ENCODE results near the gene YBX1.

- TF ChIP-seq, protein P1, sequence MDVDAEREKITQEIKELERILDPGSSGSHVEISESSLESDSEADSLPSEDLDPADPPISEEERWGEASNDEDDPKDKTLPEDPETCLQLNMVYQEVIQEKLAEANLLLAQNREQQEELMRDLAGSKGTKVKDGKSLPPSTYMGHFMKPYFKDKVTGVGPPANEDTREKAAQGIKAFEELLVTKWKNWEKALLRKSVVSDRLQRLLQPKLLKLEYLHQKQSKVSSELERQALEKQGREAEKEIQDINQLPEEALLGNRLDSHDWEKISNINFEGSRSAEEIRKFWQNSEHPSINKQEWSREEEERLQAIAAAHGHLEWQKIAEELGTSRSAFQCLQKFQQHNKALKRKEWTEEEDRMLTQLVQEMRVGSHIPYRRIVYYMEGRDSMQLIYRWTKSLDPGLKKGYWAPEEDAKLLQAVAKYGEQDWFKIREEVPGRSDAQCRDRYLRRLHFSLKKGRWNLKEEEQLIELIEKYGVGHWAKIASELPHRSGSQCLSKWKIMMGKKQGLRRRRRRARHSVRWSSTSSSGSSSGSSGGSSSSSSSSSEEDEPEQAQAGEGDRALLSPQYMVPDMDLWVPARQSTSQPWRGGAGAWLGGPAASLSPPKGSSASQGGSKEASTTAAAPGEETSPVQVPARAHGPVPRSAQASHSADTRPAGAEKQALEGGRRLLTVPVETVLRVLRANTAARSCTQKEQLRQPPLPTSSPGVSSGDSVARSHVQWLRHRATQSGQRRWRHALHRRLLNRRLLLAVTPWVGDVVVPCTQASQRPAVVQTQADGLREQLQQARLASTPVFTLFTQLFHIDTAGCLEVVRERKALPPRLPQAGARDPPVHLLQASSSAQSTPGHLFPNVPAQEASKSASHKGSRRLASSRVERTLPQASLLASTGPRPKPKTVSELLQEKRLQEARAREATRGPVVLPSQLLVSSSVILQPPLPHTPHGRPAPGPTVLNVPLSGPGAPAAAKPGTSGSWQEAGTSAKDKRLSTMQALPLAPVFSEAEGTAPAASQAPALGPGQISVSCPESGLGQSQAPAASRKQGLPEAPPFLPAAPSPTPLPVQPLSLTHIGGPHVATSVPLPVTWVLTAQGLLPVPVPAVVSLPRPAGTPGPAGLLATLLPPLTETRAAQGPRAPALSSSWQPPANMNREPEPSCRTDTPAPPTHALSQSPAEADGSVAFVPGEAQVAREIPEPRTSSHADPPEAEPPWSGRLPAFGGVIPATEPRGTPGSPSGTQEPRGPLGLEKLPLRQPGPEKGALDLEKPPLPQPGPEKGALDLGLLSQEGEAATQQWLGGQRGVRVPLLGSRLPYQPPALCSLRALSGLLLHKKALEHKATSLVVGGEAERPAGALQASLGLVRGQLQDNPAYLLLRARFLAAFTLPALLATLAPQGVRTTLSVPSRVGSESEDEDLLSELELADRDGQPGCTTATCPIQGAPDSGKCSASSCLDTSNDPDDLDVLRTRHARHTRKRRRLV (CRISPR knock-in tag; IDR thresholded peaks at IDR 0.05), result no peak
- TF ChIP-seq POLR2G (IDR thresholded peaks at IDR 0.05; ENCODE audit: low read depth, low read length), result no peak
- no peak for TF ChIP-seq EP300 (IDR thresholded peaks at IDR 0.05; ENCODE audit: low read depth in 2 of 2, low read length in 2 of 2)
- TF ChIP-seq EP300 (CRISPR knock-in tag; IDR thresholded peaks at IDR 0.05; ENCODE audit: borderline replicate concordance), result no peak
- no peak for TF ChIP-seq SIN3A (IDR thresholded peaks at IDR 0.05; ENCODE audit: borderline replicate concordance, low read depth, low read length)
- TF ChIP-seq, protein P2, sequence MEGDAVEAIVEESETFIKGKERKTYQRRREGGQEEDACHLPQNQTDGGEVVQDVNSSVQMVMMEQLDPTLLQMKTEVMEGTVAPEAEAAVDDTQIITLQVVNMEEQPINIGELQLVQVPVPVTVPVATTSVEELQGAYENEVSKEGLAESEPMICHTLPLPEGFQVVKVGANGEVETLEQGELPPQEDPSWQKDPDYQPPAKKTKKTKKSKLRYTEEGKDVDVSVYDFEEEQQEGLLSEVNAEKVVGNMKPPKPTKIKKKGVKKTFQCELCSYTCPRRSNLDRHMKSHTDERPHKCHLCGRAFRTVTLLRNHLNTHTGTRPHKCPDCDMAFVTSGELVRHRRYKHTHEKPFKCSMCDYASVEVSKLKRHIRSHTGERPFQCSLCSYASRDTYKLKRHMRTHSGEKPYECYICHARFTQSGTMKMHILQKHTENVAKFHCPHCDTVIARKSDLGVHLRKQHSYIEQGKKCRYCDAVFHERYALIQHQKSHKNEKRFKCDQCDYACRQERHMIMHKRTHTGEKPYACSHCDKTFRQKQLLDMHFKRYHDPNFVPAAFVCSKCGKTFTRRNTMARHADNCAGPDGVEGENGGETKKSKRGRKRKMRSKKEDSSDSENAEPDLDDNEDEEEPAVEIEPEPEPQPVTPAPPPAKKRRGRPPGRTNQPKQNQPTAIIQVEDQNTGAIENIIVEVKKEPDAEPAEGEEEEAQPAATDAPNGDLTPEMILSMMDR (CRISPR knock-in tag; IDR thresholded peaks at IDR 0.05), result peak; percentile 57
- TF ChIP-seq ATF7 (IDR thresholded peaks at IDR 0.05), result no peak
- TF ChIP-seq ATF7 (CRISPR knock-in tag; IDR thresholded peaks at IDR 0.05), result no peak
- no peak for TF ChIP-seq SP1 (IDR thresholded peaks at IDR 0.05)
- TF ChIP-seq SP1 (CRISPR knock-in tag; IDR thresholded peaks at IDR 0.05), result no peak
- no peak for TF ChIP-seq JUNB (CRISPR knock-in tag; IDR thresholded peaks at IDR 0.05; ENCODE audit: borderline replicate concordance)
- TF ChIP-seq ZNF224 (CRISPR knock-in tag; IDR thresholded peaks at IDR 0.05), result no peak
- no peak for TF ChIP-seq AFF4 (CRISPR knock-in tag; IDR thresholded peaks at IDR 0.05)
- 0 out of 2 replicates have a peak, but pooled peaks have one; percentile 28 for TF ChIP-seq RAD21 (CRISPR knock-in tag; IDR thresholded peaks at IDR 0.05)
- TF ChIP-seq, protein P3, sequence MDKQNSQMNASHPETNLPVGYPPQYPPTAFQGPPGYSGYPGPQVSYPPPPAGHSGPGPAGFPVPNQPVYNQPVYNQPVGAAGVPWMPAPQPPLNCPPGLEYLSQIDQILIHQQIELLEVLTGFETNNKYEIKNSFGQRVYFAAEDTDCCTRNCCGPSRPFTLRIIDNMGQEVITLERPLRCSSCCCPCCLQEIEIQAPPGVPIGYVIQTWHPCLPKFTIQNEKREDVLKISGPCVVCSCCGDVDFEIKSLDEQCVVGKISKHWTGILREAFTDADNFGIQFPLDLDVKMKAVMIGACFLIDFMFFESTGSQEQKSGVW (CRISPR knock-in tag; IDR thresholded peaks at IDR 0.05; ENCODE audit: borderline replicate concordance), result no peak
- TF ChIP-seq, protein P4, sequence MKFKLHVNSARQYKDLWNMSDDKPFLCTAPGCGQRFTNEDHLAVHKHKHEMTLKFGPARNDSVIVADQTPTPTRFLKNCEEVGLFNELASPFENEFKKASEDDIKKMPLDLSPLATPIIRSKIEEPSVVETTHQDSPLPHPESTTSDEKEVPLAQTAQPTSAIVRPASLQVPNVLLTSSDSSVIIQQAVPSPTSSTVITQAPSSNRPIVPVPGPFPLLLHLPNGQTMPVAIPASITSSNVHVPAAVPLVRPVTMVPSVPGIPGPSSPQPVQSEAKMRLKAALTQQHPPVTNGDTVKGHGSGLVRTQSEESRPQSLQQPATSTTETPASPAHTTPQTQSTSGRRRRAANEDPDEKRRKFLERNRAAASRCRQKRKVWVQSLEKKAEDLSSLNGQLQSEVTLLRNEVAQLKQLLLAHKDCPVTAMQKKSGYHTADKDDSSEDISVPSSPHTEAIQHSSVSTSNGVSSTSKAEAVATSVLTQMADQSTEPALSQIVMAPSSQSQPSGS (CRISPR knock-in tag; IDR thresholded peaks at IDR 0.05), result no peak
- no peak for TF ChIP-seq ZNF274 (CRISPR knock-in tag; IDR thresholded peaks at IDR 0.05)
These were observed 53.9 kb downstream of the YBX1 start for GRCh38 chr1:42736152-42736551.

All from HepG2 (cell line).